NCI-H128 (cell line): ENCODE measurements around the gene PACSIN2.
"Not testable (repeated sequence)": the region's sequence is repeated elsewhere in the genome, so short reads cannot be mapped to it uniquely, and the experiment has no call there.

ENCODE experiments used
- DNase-seq: peaks from one replicate; lab custom pipeline; 2025; ENCODE audit not compliant: unreplicated experiment; lab: John Stamatoyannopoulos, UW

The PACSIN2 gene

GRCh38 chr22:42992886-42993479 is 22.0 kb downstream of the PACSIN2 start:
- DNase-seq: no peak

DNA sequence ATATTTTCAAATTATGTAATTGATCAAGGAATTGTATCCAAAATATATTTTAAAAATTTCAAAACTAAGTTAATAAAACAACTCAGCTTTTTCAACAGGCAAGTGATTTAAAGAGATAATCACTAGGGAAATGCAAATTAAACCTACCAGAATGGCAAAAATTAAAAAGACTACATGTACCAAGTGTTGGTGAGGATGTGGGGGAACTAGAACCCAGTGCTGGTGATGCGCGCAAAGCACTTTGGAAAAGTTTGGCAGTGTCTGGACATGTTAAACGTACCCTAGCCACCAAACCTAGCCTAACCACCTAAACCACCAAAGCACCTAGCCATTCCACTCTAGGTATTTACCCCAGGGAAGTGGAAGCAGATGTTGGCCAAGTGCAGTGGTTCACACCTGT is 22.9 kb downstream of the PACSIN2 start:
- DNase-seq: no peak

DNA sequence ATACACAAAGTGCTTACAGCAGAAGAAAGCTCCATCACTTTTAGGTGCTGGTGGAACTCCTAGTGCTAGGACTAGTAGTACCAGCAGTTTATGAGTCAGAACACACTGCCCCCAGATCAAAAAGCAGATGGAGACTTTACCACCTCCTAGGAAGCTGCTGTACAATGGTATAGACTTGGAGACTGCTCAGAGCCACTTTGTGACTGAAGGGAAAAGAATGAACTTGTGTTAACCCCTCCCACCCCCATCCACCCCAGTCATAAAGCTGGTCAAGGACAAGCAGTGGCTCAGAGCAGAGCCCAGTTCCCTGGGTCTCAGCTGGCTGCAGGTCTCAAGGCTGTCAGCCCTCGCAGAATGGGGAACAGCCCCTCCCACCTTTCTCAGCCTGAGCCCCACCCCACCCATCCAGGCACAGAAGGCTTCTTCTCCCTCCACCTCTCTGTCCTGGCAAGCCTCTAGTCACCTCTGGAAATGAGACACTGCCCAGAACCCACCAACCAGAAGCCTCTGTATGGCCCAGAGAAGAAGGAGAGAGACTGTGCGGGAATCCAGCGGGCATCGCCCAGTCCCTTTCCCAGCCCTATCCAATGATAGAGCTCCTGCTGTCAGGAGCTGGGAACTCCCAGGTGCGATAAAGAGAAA is 23.8 kb downstream of the PACSIN2 start:
- DNase-seq: no peak

DNA sequence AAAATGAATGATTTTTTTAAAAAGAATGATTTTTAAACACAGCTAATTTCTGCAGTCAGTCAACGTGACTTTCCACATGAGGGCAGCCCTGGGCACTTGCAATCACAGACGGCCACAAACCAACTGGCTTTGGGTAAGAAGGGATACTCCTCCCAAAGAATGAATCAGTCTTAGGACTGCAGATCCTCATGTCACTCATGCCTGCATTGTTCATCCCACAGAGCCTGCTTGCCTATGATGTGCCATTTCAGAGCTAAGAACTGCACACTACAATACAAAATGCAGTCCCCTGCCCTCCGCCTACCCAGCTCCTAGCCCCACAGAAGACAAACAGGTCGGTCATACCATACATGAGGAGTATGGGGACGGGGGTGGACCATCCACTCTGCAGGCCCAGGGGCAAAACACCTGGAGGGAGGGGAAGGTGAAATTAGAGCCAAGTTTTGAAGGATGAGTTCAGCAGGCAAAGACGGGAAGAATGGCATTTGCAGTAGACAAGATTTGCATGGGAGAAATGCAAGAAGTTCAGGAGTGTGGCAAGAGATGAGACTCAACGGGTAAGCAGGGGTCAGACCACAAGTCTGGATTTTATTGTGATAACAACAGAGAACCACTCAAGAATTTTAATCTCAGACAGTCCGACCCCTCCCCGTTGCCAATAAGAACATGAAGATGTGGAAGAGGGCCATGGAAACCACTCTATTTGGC is 24.7 kb downstream of the PACSIN2 start:
- no peak for DNase-seq

DNA sequence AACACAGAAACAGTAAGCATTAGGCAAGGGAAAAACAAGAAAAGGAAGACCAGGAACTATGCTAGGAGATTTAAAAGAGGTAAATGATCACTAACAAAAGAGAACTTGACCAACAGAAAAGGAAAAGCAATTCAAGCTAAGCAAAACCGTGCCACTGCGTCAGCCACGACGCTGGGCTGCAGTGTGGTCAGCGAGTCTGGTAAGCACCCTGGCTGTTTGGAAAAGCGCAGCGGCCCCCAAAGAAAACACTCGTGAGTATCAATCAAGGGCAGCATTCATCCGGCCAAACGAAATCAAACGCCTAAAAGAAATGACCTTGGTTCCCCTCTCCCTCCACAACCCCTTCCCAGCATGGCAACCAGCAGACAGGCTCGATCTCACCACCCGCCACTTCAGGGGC is 28.8 kb downstream of the PACSIN2 start:
- DNase-seq: no peak

GRCh38 chr22:42985531-42985905 is 29.4 kb downstream of the PACSIN2 start:
- no peak for DNase-seq

GRCh38 chr22:42984814-42985530 is 30.0 kb downstream of the PACSIN2 start:
- DNase-seq: no peak

DNA sequence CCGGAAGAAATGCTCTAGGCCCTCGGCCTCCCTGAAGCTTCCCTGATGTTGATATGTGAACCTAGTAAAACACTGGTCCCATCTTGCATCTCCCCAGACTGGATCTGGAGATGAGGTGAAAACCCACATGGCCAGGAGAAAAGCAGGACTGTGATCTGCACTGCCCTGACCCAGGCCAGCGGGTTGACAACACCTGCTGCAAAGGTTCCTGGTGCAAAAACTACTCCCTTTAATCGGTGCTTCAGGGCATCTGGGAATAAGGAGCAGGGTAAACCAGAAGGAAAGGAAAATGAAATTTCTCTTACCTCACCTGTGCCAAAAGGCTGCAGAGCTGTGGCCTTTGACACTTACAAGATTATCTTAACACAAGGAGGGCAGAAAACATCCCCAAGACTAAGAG is 30.6 kb downstream of the PACSIN2 start:
- DNase-seq: no peak

DNA sequence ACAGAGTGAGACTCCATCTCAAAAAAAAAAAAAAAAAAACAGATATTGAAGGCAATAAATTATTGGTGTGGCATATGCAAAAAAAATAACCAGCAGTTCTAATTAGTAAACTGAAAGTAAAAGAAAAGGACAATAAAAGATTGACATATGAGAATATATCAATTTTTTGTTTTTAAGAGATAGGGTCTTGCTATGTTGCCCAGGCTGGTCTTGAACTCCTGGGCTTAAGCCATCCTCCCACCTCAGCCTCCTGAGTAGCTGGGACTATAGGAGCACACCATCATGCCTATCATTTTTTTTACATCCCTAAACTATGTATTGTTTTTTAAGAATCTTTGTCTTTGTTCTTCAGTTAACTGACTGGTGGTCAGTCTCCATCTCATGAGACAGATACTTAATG is 31.5 kb downstream of the PACSIN2 start:
- no peak for DNase-seq

DNA sequence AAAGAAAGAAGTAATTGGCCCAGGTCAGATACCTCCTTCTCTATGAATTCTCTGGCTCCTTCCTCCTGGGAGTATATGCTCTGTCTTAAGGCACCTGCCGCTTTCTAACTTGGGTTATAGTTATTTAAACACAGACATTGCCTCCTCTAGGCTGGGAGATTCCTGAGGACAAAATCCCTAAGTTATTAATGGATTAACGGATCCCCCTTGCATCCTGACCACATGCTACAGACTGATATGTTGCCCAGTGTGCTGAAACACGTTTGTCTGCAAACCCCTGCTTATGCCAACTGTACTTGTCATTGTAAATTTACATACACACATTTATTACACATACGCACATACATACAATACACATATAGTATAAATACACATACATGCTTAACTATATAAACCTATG is 35.3 kb downstream of the PACSIN2 start:
- no peak for DNase-seq

- DNase-seq: no peak
Observed at GRCh38 chr22:42978453-42979103, 36.4 kb downstream of the PACSIN2 start.

DNA sequence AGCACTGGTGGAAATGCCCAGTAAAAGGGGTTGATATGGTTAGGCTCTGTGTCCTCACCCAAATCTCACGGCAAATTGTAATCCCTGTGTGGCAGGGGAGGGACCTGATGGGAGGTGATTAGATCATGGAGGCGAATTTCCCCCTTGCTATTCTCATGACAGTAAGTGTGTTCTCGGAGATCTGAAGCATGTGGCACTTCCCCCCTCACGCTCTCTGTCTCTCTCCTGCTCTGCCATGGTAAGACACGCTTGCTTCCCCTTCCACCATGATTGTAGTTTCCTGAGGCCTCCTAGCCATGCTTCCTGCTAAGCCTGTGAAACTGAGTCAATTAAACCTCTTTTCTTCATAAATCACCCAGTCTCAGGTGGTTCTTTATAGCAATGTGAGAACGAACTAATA is 37.4 kb downstream of the PACSIN2 start:
- no peak for DNase-seq

DNA sequence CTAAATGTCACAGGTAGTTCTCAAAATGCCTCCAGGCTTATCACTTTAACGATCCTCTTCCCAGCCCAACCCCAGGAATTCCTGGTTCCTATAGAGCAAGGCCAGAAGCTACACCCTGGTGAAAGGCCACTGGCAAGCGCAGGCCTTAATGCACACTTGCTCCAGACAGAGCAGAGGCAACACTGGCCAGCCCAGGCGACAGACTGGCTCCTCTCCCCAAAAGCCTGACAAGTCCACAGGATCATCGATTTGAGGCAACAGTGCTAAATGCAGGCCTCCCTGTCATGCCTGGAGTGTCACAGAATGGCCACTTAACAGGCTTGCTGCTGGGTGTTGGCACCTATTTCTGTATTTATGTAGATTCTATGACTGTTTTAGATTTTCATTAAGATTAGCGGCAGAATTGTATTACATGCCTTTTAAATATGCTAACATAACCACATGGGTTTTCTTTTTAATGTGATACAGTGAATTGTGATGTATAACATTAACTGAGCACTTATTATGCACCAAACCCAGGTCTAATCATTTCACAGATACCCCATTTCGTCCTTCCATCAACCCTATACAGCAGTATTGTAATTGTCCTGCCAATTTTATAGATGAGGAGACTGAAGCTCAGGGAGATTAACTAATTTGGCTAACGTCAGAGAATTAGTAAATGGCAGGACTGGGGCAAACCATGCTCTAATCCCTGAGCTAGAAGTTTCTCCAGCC is 38.6 kb downstream of the PACSIN2 start:
- DNase-seq: no peak

DNA sequence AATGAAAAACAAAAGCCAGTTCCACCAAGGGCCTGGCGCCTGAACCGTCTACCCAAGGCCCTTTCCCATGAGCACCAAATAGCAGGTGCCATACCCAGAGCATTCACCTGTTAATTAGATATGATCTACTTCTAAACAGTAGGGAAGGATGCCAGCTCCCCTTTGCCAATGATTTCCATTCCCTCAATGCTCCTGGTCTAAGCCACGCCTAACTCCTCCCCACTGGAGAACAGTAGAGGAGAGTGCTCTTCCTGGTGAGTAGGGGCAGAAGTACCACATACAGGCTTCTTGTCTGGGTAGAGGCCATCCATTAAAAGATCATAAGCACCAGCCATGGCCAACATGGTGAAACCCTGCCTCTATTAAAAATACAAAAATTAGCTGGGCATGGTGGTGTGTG is 40.7 kb downstream of the PACSIN2 start:
- no peak for DNase-seq

GRCh38 chr22:42973536-42973881 is 41.4 kb downstream of the PACSIN2 start:
- no peak for DNase-seq

DNA sequence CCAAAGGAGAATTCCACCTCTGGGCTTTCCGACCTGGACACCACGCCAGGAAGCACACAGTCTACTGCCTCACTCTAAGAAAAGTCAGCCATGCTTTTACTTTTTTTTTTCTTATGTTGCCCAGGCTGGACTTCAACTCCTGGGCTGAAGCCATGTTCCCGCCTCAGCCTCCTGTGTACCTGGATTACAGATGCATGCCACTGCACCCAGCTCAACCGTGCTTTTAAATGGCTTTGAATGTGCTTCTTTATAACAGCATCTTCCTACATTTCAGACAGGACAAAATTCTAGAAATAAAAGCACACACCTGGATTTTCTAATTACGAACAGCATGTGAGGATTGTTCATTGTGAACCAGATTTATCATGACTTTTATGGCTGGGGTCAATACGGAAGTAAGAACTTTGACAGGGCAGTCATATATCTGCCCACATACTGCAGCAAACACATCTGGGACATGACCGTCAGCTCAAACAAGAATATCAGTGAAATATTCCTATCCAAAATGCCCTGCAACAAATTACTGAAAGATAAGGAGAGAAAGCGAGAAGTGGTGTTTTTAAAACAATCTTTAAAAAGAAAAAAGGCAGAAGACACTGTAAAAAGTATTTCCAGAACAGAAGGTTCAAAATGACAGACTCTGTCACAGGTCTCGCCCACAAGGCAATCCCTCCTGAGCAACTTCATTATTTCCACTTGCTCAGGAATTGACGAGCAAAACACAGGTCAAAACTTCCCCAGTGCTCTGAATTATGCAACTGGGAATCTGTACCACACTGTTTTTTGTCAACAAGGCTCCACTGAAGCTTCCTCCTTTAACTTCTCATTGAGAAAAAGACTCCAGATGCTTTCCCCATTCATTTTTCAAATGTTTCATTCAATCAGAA is 42.1 kb downstream of the PACSIN2 start:
- no peak for DNase-seq

DNA sequence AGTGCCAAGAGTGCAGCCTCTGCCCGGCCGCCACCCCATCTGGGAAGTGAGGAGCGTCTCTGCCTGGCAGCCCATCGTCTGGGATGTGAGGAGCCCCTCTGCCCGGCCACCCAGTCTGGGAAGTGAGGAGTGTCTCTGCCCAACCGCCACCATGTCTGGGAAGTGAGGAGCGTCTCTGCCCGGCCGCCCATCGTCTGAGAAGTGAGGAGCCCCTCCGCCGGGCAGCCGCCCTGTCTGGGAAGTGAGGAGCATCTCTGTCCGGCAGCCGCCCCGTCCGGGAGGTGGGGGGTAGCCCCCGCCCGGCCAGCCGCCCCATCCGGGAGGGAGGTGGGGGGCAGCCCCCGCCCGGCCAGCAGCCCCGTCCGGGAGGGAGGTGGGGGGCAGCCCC is 43.5 kb downstream of the PACSIN2 start:
- not testable (repeated sequence) for DNase-seq

DNA sequence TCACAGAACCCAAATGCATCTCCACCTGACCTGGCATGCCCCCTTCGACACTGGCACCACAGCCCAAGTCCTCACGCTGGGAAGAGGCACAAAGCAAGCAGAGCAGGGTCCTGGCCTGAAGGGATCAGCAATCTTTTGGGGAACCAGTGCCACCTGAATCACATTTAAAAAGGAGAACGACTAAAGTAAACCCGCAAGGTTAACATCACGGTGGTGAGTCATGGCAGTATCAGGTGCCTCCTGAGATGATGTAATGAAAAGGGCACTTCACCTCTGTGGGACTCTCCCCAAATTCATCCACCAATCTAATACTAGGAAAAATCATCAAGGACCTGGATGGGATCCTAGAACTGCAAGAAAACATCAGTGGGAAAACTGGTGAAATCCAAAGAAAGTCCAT is 44.9 kb downstream of the PACSIN2 start:
- DNase-seq: no peak

GRCh38 chr22:42969348-42969975 is 45.5 kb downstream of the PACSIN2 start:
- DNase-seq: no peak
